Measurements from ENCODE around the gene ARL3.

ARL3 gene

DNA sequence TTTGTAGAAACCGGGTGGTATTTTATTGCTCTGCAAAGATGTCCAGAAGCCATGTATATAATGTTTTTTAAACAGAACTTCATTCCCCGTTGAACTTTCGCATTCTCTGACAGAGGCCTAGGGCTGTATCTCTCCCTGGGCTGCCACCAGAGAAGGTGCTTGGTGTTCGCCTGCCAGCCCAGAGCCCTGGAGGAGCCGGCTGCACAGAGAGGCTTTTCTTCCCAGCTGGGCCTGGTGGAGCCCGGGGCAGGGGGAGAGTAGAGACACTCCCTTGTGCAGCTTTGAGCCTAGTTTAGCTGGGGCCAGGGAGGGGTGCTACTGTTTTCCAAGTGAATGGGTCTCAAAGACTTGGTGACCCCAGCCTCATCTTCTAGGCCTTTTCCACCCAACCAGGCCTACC, 83.5 kb downstream of the ARL3 start:
- no peaks in the 10 kb centered on the region for H3F3A ChIP-seq (ENCODE audit: insufficient read depth)
- TF ChIP-seq EZH2phosphoT487 (conservative IDR thresholded peaks at IDR 0.05; ENCODE audit: low read length) = no peak
- TF ChIP-seq, protein P1, sequence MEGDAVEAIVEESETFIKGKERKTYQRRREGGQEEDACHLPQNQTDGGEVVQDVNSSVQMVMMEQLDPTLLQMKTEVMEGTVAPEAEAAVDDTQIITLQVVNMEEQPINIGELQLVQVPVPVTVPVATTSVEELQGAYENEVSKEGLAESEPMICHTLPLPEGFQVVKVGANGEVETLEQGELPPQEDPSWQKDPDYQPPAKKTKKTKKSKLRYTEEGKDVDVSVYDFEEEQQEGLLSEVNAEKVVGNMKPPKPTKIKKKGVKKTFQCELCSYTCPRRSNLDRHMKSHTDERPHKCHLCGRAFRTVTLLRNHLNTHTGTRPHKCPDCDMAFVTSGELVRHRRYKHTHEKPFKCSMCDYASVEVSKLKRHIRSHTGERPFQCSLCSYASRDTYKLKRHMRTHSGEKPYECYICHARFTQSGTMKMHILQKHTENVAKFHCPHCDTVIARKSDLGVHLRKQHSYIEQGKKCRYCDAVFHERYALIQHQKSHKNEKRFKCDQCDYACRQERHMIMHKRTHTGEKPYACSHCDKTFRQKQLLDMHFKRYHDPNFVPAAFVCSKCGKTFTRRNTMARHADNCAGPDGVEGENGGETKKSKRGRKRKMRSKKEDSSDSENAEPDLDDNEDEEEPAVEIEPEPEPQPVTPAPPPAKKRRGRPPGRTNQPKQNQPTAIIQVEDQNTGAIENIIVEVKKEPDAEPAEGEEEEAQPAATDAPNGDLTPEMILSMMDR (IDR thresholded peaks at IDR 0.05; ENCODE audit: insufficient read depth, low read length, poor library complexity, severe bottlenecking) = no peak
- H2AFZ ChIP-seq (ENCODE audit: low read depth, low read length, severe bottlenecking) = no peak overlapping the region
- no peak overlapping the region for H3K27ac ChIP-seq (ENCODE audit: low read depth, low read length)
- no peaks in the 10 kb centered on the region for H3K9me2 ChIP-seq (replicated peaks; ENCODE audit: insufficient read depth, low read length)
- no peak overlapping the region for H3K4me3 ChIP-seq (ENCODE audit: insufficient read depth, low read length, poor library complexity, severe bottlenecking)
- no peaks in the 10 kb centered on the region for H4K20me1 ChIP-seq (ENCODE audit: low read depth, low read length)
- no peak overlapping the region for H3K9ac ChIP-seq (ENCODE audit: low read length)
- no peaks in the 10 kb centered on the region for H3K79me2 ChIP-seq (ENCODE audit: insufficient read depth, low read length)
- H3K27me3 ChIP-seq (ENCODE audit: low read length) = no peaks in the 10 kb centered on the region
- no peak overlapping the region for H3K4me2 ChIP-seq (ENCODE audit: low read depth, low read length, poor library complexity, severe bottlenecking)
- no peaks in the 10 kb centered on the region for H3K9me3 ChIP-seq (ENCODE audit: insufficient read depth, low read length)
- H3K36me3 ChIP-seq (ENCODE audit: low read length) = no peaks in the 10 kb centered on the region

DNA sequence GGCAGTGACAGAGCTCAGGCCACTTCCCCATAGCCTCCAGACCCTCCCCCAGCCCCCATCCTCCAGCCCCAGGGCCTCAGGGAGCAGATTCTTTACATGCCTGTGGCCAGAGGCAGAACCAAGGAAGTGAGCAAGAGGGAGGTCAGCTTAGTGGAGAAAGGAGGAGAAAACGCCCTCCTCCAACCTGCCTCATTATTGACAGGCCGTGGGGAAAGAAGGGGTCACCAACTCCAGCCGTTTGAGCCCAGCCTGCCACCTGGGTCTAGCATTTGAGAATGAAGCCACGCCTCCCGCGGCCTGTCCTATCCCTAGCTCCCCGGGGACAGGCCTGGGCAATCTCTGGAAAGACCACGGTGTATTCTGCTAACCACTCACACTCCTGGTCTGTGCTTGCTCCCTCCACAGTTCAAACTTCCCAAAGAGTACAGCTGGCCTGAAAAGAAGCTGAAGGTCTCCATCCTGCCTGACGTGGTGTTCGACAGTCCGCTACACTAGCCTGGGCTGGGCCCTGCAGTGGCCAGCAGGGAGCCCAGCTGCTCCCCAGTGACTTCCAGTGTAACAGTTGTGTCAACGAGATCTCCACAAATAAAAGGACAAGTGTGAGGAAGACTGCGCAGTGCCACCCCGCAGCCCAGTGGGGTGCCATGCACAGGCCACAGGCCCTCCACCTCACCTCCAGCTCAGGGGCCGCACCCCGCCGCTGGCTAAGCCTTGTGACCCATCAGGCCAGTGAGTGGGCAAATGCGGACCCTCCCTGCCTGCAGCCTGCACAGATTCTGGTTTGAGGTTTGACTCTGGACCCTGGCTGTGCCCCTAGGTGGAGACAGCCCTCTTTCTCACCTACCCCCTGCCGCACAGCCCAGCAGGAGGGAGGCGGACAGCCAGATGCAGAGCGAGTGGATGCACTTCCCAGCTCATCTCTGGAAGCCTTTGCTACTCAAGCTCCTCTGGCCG, 84.3 kb downstream of the ARL3 start:
- Histone ChIP-seq H4K20me1 (ENCODE audit: low read depth, low read length) (no peaks in the 10 kb centered on the region), H3K36me3 (ENCODE audit: low read length) (no peaks in the 10 kb centered on the region), H3K9me3 (ENCODE audit: insufficient read depth, low read length) (no peaks in the 10 kb centered on the region), H3K79me2 (ENCODE audit: insufficient read depth, low read length) (no peaks in the 10 kb centered on the region), H2AFZ (ENCODE audit: low read depth, low read length, severe bottlenecking) (no peak overlapping the region), H3K9ac (ENCODE audit: low read length) (no peak overlapping the region), H3F3A (ENCODE audit: insufficient read depth) (no peaks in the 10 kb centered on the region), H3K27ac (ENCODE audit: low read depth, low read length) (no peak overlapping the region), H3K27me3 (ENCODE audit: low read length) (no peaks in the 10 kb centered on the region), H3K4me2 (ENCODE audit: low read depth, low read length, poor library complexity, severe bottlenecking) (no peak overlapping the region), H3K9me2 (replicated peaks; ENCODE audit: insufficient read depth, low read length) (no peaks in the 10 kb centered on the region), H3K4me3 (ENCODE audit: insufficient read depth, low read length, poor library complexity, severe bottlenecking) (no peak overlapping the region)
- TF ChIP-seq EZH2phosphoT487 (conservative IDR thresholded peaks at IDR 0.05; ENCODE audit: low read length) = no peak
- TF ChIP-seq, protein P1 (IDR thresholded peaks at IDR 0.05; ENCODE audit: insufficient read depth, low read length, poor library complexity, severe bottlenecking) = no peak

DNA sequence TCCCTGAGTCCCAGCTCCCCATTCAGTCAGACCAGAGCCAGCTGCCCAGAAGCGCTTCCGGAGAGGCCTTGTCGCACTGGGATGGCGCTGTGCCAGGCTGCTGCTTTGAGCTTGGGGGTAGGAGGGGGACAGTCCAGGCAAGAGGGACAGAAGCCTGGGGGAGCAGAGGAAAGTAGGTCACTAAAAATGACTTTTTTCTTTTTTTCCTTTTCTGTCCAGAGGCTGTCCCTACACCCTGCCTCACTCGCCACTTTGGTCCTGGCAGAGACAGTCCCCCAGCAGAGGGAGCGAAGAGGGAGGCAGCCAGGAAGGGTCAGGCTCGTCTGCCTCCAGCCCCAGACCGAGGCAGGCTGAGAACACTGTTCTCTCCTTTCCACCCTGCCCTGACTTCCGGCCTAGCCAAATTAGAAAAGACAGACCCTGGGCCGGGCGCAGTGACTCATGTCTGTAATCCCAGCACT, 85.7 kb downstream of the ARL3 start:
- H3K79me2 ChIP-seq (ENCODE audit: insufficient read depth, low read length) = no peaks in the 10 kb centered on the region
- no peaks in the 10 kb centered on the region for H3K36me3 ChIP-seq (ENCODE audit: low read length)
- TF ChIP-seq, protein P1 (IDR thresholded peaks at IDR 0.05; ENCODE audit: insufficient read depth, low read length, poor library complexity, severe bottlenecking) = no peak
- TF ChIP-seq EZH2phosphoT487 (conservative IDR thresholded peaks at IDR 0.05; ENCODE audit: low read length) = no peak
- no peaks in the 10 kb centered on the region for H4K20me1 ChIP-seq (ENCODE audit: low read depth, low read length)
- no peaks in the 10 kb centered on the region for H3F3A ChIP-seq (ENCODE audit: insufficient read depth)
- no peaks in the 10 kb centered on the region for H3K9me3 ChIP-seq (ENCODE audit: insufficient read depth, low read length)
- H3K9me2 ChIP-seq (replicated peaks; ENCODE audit: insufficient read depth, low read length) = no peaks in the 10 kb centered on the region
- H3K27ac ChIP-seq (ENCODE audit: low read depth, low read length) = no peak overlapping the region
- no peak overlapping the region for H3K4me2 ChIP-seq (ENCODE audit: low read depth, low read length, poor library complexity, severe bottlenecking)
- H3K27me3 ChIP-seq (ENCODE audit: low read length) = no peaks in the 10 kb centered on the region
- no peak overlapping the region for H3K4me3 ChIP-seq (ENCODE audit: insufficient read depth, low read length, poor library complexity, severe bottlenecking)
- H3K9ac ChIP-seq (ENCODE audit: low read length) = no peak overlapping the region
- H2AFZ ChIP-seq (ENCODE audit: low read depth, low read length, severe bottlenecking) = no peak overlapping the region

All from SU-DHL-6 (cell line).